SK-N-SH treated with all-trans-retinoic acid at 6 μM for 48 hours (cell line): ENCODE data around the gene FLRT2.

ENCODE experiments used
- ESRRG ChIP-seq: fragments of 250-450 bp; sonication (Bioruptor Pico); IDR thresholded peaks from 2 replicates; pipeline ENCODE4 v1.6.1; 2021; ENCODE audit warnings: mild to moderate bottlenecking
- ISL1 ChIP-seq: fragments of 250-450 bp; sonication (Bioruptor Pico); IDR thresholded peaks from 2 replicates; pipeline ENCODE4 v2.1.2; 2022; ENCODE audit warnings: mild to moderate bottlenecking, moderate library complexity
- PPARA ChIP-seq: fragments of 250-450 bp; sonication (Bioruptor Pico); IDR thresholded peaks from 2 replicates; pipeline ENCODE4 v1.5.0; 2020; ENCODE audit warnings: mild to moderate bottlenecking, borderline replicate concordance
- TCF4 ChIP-seq: fragments of 250-450 bp; sonication (Bioruptor Pico); IDR thresholded peaks from 2 replicates; pipeline ENCODE4 v1.8.0; 2021; ENCODE audit warnings: mild to moderate bottlenecking, moderate library complexity, borderline replicate concordance
- ZC3H10 ChIP-seq: fragments of 250-450 bp; sonication (Bioruptor Pico); IDR thresholded peaks from 2 replicates; pipeline ENCODE4 v1.5.1; 2021; ENCODE audit warnings: mild to moderate bottlenecking, moderate library complexity
- ZFP3 ChIP-seq: fragments of 250-450 bp; sonication (Bioruptor Pico); IDR thresholded peaks from 2 replicates; pipeline ENCODE4 v1.5.0; 2020; ENCODE audit warnings: mild to moderate bottlenecking, moderate library complexity
- ZNF565 ChIP-seq: fragments of 450-650 bp; formaldehyde crosslinking; conservative IDR thresholded peaks from 2 replicates; pipeline ENCODE4 v1.5.0; 2020; ENCODE audit warnings: low read depth, mild to moderate bottlenecking, moderate library complexity
- TF ChIP-seq, protein P1 (sequence below): fragments of 250-450 bp; sonication (Bioruptor Pico); IDR thresholded peaks from 2 replicates; pipeline ENCODE4 v1.8.0; 2020; ENCODE audit warnings: mild to moderate bottlenecking, moderate library complexity, borderline replicate concordance
- TF ChIP-seq, protein P2 (sequence below): fragments of 250-450 bp; sonication (Bioruptor Pico); IDR thresholded peaks from 2 replicates; pipeline ENCODE4 v1.5.1; 2021; ENCODE audit warnings: mild to moderate bottlenecking, moderate library complexity

DNA sequence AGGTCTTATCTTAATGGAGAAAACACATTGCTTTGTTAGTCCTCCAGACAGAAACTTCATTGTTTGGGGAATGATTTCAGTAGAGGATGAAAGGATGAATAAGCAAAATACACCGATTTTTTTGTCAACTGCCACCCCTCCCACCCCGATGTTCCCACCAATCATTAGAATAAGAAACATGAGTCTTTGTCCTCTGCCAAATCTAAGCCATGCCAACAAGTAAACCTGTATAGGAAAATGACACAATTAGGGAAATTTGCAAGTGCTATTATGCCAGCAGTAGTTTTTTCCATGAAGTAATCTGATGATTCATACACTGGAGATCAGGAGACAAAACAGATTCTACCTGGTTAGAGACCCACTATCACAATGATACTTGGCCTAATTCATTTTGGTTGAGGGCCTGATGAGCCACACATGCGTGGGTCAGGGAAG, 35.9 kb downstream of the FLRT2 start:
- TF ChIP-seq TCF4 (no peak), PPARA (CRISPR knock-in tag) (no peak), ISL1 (CRISPR knock-in tag) (no peak), ZFP3 (CRISPR knock-in tag) (no peak), ZC3H10 (CRISPR knock-in tag) (no peak), ESRRG (CRISPR knock-in tag) (no peak), ZNF565 (CRISPR knock-in tag) (no peak)
- TF ChIP-seq, protein P1, sequence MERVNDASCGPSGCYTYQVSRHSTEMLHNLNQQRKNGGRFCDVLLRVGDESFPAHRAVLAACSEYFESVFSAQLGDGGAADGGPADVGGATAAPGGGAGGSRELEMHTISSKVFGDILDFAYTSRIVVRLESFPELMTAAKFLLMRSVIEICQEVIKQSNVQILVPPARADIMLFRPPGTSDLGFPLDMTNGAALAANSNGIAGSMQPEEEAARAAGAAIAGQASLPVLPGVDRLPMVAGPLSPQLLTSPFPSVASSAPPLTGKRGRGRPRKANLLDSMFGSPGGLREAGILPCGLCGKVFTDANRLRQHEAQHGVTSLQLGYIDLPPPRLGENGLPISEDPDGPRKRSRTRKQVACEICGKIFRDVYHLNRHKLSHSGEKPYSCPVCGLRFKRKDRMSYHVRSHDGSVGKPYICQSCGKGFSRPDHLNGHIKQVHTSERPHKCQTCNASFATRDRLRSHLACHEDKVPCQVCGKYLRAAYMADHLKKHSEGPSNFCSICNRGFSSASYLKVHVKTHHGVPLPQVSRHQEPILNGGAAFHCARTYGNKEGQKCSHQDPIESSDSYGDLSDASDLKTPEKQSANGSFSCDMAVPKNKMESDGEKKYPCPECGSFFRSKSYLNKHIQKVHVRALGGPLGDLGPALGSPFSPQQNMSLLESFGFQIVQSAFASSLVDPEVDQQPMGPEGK (CRISPR knock-in tag), result no peak
- TF ChIP-seq, protein P2, sequence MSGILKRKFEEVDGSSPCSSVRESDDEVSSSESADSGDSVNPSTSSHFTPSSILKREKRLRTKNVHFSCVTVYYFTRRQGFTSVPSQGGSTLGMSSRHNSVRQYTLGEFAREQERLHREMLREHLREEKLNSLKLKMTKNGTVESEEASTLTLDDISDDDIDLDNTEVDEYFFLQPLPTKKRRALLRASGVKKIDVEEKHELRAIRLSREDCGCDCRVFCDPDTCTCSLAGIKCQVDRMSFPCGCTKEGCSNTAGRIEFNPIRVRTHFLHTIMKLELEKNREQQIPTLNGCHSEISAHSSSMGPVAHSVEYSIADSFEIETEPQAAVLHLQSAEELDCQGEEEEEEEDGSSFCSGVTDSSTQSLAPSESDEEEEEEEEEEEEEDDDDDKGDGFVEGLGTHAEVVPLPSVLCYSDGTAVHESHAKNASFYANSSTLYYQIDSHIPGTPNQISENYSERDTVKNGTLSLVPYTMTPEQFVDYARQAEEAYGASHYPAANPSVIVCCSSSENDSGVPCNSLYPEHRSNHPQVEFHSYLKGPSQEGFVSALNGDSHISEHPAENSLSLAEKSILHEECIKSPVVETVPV (CRISPR knock-in tag), result no peak
